Activated CD4-positive, CD25-positive, alpha-beta regulatory T cell treated with anti-CD3 and anti-CD28 coated beads, Interleukin-2, amount 50 U/mL, for 16 hours (primary cell): ENCODE data around the gene PAX2.

Experiments
- DNase-seq: peaks from one replicate; pipeline ENCODE4 v3.0.0-alpha.2; 2020; ENCODE audit warnings: low read depth, low spot score

The PAX2 gene

GRCh38 chr10:100876585-100877460, 131.4 kb downstream of the PAX2 start:
- no peak for DNase-seq

GRCh38 chr10:100877461-100877850, 132.1 kb downstream of the PAX2 start:
- no peak for DNase-seq

- no peak for DNase-seq
Observed at GRCh38 chr10:100878291-100878910, 133.0 kb downstream of the PAX2 start.
